Endometrial microvascular endothelial cells (primary cell): ENCODE results near the gene ASPSCR1. TPM values are rescaled to one million over a fixed set of nuclear protein-coding genes. Genes with fewer than 3 reads are reported as not detected.

Source experiments
- in situ Hi-C: cut with HindIII; loops from 2 replicates; pipeline ENCODE4 v1.10.0; 2017; ENCODE audit warnings: low sequenced_read_pairs, low pct_unique_long_range_greater_than_20kb; ENCODE audit errors: inconsistent ontology term
- total RNA-seq: library from RNA; depleted of rRNA; stranded (reverse); fragments of >200 nt; gene quantifications from one replicate; pipeline ENCODE4 v1.2.3, GENCODE V29; 2015; ENCODE audit errors: inconsistent ontology term

Gene ASPSCR1
- total RNA-seq, 1 donor from 2014 or later, result 12.2 TPM

- in situ Hi-C loops, result no loop called here
Observed at GRCh38 chr17:81994593-81995462, 17.4 kb downstream of the ASPSCR1 start.

DNA sequence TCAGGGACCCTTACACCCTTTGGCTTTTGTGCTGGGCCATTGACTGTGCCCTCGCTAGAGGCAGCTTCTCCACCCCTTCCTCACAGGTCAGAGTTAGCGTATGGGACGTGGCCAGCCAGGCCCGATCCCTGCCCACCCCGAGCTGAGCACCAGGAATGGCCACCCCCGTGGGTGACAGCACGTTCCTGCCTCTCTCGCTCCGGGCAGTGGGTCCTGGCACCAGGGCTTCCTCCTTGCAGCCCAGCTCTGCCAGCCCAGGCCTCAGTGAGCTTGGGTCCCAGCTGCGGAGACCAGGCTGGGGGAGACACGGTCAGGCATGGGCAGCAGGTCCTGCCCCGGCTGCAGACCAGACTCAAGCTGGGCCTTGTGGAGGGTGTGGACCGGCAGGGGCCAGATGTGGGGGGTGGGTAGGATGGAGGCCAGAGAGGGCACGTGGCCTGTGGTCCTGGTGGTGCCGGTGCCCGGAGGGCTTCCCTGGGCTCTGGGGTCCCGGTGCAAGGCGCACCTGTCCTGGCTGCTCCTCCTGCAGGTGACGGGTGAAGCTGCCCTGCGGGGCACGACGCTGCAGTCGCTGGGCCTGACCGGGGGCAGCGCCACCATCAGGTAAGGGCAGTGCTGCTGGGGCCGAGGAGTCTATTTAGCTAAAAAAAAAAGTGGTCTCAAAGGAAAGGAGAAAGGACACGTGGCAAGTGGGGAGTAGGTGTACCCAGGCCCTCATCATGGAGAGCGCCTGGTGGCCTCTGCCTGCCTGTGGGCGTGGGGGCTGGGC, 18.2 kb downstream of the ASPSCR1 start:
- in situ Hi-C loops, result no loop called here

GRCh38 chr17:81996232-81996756, 18.9 kb downstream of the ASPSCR1 start:
- in situ Hi-C loops, result no loop called here

- in situ Hi-C loops, result no loop called here
Observed at GRCh38 chr17:81996757-81997441, 19.5 kb downstream of the ASPSCR1 start.

- in situ Hi-C loops, result no loop called here
Observed at GRCh38 chr17:81998212-81998611, 20.8 kb downstream of the ASPSCR1 start.

- in situ Hi-C loops, result no loop called here
Observed at GRCh38 chr17:81998691-81999438, 21.4 kb downstream of the ASPSCR1 start.

DNA sequence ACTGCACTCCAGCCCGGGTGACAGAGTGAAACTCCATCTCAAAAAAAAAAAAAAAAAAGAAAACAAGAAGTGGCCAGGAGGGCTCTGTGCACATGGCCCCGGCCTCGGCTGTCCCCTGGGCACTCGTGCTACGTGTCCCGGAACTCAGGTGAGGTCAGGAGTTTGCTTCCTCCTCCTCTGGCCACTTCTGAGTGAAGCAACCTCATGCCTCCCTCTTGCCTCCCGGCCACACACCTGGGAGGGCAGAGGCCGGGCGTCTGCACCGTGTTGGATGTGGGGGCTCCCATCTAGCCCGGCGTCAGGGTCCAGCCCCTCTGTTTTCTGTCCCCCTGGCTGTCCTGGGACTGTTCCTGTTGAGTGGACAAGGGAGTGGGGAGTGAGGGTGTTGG, 22.2 kb downstream of the ASPSCR1 start:
- in situ Hi-C loops, result no loop called here

- in situ Hi-C loops, result no loop called here
Observed at GRCh38 chr17:81999976-82000802, 22.8 kb downstream of the ASPSCR1 start.

DNA sequence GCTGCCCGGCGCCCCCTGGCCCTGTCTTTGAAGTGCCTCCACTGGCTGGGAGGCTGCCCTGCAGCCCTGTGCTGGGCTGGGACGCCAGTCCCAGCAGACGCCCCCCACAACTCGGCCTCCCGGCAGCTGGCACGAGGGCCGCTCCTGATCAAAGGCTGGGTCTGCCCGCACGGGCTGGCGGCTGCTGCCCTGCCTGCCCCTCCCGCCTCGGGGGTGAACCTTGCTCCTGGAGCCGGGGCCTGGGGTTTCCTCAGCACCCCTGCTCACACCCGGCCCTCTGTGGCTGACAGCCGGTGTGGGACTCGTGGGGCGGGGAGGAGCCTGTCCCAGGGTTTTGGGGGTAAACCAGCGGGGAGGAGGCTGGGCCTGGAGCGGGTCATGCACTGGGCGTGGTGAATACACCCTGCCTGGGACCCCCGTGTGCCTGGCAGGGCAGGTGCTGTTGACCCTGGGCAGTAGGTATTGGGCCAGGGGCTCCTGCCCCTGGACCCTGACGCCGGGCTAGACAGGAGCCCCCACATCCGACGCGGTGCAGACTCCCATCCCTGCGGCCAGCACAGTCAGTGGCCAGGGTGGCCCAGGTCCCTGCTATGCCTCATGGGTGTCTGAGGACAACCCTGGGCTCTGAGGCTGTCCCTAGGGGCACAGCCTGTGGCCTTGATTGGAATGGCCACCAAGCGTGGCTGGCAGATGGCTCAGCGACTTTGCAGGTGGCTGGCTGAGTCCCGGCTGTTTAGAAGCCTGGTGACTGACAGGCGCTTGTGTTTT, 23.6 kb downstream of the ASPSCR1 start:
- in situ Hi-C loops, result no loop called here

DNA sequence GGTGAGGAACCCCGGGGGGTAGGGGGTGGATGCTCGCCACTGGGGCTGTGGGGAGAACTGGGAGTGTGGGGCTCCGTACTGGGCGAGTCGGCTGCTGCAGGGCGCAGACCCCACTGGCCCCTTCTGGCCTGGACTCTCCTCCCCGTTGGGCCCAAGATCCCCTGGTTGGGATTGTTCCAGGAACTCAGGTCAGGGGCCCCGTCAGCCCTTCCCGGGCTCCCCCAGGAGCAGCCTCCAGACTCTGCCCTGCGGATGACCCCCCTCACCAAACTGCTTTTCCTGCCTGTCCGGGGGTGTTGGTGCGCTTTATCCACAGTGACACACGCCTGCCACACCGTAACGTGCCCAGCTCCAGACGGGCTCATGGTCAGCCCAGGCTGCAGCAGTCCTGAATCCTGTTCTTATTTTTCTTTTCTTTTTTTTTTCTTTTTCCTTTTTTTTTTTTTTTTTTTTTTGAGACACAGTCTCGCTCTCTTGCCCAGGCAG, 24.2 kb downstream of the ASPSCR1 start:
- in situ Hi-C loops, result no loop called here

- in situ Hi-C loops, result no loop called here
Observed at GRCh38 chr17:82003411-82004381, 26.3 kb downstream of the ASPSCR1 start.

DNA sequence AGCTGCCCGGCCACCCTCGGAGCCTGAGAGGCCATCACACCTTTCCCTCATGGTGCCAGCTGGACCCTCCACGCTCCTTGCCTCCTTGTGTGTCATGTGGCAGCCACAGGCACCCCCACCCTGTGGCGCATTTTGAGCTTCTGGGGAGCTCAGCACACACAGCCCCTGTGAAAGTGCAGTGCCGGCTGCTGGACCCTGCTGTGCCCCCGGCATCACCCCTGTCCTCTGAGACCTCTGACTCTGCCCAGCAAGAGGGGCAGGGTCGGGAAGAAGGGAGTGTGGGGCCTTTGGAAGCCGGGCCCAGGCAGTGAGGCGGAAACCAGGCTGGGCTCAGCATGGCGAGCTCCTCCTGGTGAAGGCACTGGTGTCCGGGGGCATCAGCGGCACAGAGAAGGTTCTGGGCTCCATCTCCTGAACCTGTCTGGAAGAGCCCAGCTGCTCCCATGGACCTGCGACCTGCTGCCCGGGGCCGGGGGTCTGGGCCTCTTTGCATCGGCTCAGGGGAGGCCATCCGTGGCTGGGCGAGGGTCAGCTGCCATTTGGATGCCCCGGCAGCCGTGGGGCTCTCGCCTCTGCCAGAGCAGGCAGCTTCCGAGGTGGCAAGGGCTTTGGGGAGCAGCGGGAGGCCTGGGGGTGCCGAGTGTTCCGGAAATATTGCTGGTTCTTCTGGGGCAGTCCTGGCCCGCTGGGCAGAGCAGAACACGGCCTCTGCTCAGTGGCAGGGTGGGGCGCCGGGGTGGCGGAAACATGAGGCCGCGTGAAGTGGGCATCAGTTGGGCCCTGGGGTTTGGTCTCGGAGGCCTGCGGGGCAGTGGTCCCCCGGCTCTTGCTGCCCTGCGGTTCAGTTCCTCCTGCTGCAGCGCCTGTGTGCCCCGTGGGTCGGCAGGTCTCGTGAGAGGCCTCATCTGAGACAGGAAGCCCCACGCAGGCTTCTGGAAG, 27.4 kb downstream of the ASPSCR1 start:
- in situ Hi-C loops, result no loop called here

DNA sequence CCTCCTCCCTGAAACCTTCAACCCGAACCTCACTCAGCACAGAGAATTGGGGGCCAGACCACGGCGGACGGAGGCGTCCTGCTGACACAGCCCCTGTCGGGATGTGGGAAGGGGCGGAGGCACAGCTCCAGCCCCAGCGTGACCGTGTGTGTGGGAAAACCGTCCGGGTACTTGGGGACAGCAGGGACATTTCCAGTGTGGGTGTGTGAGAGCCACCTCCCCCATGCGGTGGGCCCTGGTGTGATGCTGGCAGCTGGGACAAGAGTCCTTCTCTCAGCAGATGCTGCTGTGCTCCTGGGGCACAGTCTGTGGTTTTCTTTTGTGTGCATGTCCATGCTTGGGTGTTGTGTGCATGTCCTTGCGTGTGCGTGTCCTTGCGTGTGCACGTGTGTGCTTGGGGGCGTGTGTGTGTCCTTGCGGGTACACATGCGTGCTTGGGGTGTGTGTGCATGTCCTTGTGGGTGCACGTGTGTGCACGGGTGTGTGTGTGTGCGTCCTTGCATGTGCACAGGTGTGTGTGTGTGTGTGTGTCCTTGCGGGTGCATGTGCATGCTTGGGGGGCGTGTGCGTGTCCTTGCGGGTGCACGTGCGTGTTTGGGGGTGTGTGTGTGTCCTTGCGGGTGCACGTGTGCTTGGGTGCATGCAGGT, 28.4 kb downstream of the ASPSCR1 start:
- in situ Hi-C loops, result no loop called here

DNA sequence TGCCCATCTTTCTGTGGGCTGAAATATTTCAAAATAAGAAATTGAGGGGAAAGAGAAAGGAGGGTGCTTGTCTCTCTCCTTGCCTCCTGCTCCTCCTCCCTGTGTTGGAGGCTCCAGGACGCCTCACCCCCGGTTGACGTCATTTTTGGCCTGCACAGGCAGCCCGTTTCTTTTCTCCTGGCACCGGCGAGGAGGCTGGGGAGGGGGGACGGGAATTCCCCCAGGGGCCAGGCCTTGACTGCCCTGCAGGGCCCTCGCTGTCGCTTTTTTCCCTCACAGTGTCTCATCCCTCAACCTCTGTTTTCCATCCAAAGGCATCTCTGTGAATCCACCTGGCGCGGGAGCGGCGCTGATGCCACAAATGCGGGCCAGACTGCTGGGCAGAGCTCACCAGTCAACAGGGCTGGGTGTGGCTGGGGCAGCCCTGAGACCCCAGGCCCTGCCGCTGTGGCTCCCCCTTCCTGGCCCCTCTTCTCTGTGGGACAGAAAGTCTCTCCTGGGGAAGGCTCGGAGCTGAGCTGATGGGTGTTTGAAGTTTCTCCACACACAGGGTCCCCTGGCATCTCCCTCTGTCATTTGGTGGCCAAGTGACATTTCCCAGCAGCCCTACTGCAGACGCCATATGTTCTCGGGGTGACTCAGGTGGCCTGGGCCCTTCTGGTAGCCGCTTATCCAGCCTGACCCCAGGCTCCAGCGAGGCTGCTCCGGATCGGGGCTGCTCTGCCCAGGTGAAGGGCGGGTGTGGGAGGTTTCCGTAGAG, 29.2 kb downstream of the ASPSCR1 start:
- in situ Hi-C loops, result no loop called here
